DMS114 treated with DMSO at 0.1 percent for 48 hours (cell line): Measurements from ENCODE around the gene CRIP1.

Experiments
- DNase-seq: peaks from one replicate; lab custom pipeline; 2025; ENCODE audit not compliant: unreplicated experiment; lab: John Stamatoyannopoulos, UW

The CRIP1 gene

GRCh38 chr14:105486163-105486973, at the start of gene CRIP1:
TSS of gene CRIP1 (plus strand) at chr14:105486886. CDS start at chr14:105487260, 374 bp downstream.
- no peak for DNase-seq

GRCh38 chr14:105436891-105437722, 49.6 kb upstream of the CRIP1 start:
- DNase-seq, result no peak

- DNase-seq, result no peak
These were observed 48.8 kb upstream of the CRIP1 start for GRCh38 chr14:105437723-105438500.

- no peak for DNase-seq
These were observed 47.5 kb upstream of the CRIP1 start for GRCh38 chr14:105439179-105439578.

- no peak for DNase-seq
These were observed 46.8 kb upstream of the CRIP1 start for GRCh38 chr14:105439710-105440553.

- DNase-seq, result no peak
These were observed 46.2 kb upstream of the CRIP1 start for GRCh38 chr14:105440554-105440900.

- DNase-seq, result no peak
These were observed 45.7 kb upstream of the CRIP1 start for GRCh38 chr14:105440992-105441391.

- no peak for DNase-seq
These were observed 44.6 kb upstream of the CRIP1 start for GRCh38 chr14:105442125-105442524.

GRCh38 chr14:105442834-105443233, 43.9 kb upstream of the CRIP1 start:
- no peak for DNase-seq

GRCh38 chr14:105444859-105445258, 41.8 kb upstream of the CRIP1 start:
- no peak for DNase-seq

- no peak for DNase-seq
These were observed 41.4 kb upstream of the CRIP1 start for GRCh38 chr14:105445290-105445689.

GRCh38 chr14:105445901-105446845, 40.5 kb upstream of the CRIP1 start:
- no peak for DNase-seq

GRCh38 chr14:105446971-105447370, 39.7 kb upstream of the CRIP1 start:
- DNase-seq, result no peak

GRCh38 chr14:105447651-105448640, 38.7 kb upstream of the CRIP1 start:
- DNase-seq, result no peak

- DNase-seq, result no peak
These were observed 38.0 kb upstream of the CRIP1 start for GRCh38 chr14:105448706-105449111.

- DNase-seq, result no peak
These were observed 37.2 kb upstream of the CRIP1 start for GRCh38 chr14:105449276-105450122.

- DNase-seq, result no peak
These were observed 36.6 kb upstream of the CRIP1 start for GRCh38 chr14:105450123-105450505.
